Stomach (tissue), 9 donors: ENCODE results near the gene JAML. TPM values are rescaled to one million over a fixed set of nuclear protein-coding genes. Genes with fewer than 3 reads are reported as not detected.

Source experiments
- DNase-seq, 2 donors: peaks; one replicate each; pipeline versions ENCODE4 v3.0.0 to v3.0.0-alpha.2; 2013 to 2019
- H3K27ac ChIP-seq, 5 donors: fragments of 200-600 bp in 4 of 5; sonication (generic) in 4 of 5; one replicate each; pipeline ENCODE4 v1.5.1; 2013 to 2019; ENCODE audit warnings: mild to moderate bottlenecking in 1 of 5, moderate library complexity in 1 of 5
- H3K27me3 ChIP-seq, 3 donors: fragments of 200-600 bp; sonication (generic); one replicate each; pipeline ENCODE4 v1.5.1; 2017 to 2019; ENCODE audit warnings: mixed run types in 1 of 3
- H3K36me3 ChIP-seq, 4 donors: fragments of 200-600 bp; sonication (generic); 1 replicate in 3 of 4; 2 replicates in 1 of 4; pipeline ENCODE4 v1.5.1; 2016 to 2019
- H3K4me1 ChIP-seq, 4 donors: fragments of 200-600 bp; sonication (generic); one replicate each; pipeline ENCODE4 v1.5.1; 2016 to 2019
- H3K4me3 ChIP-seq, 4 donors: fragments of 200-600 bp; sonication (generic) in 3 of 4; one replicate each; pipeline ENCODE4 v1.5.1; 2016 to 2019; ENCODE audit warnings: mild to moderate bottlenecking in 1 of 4
- H3K9me3 ChIP-seq, 4 donors: fragments of 200-600 bp; sonication (generic); one replicate each; pipeline ENCODE4 v1.5.1; 2016 to 2019
- EP300 ChIP-seq: sonication (generic); formaldehyde crosslinking; IDR thresholded peaks from one replicate; pipeline ENCODE4 v1.6.1; 2017; ENCODE audit warnings: antibody characterized with exemption
- POLR2A ChIP-seq, 4 donors: fragments of 450-650 bp; IDR thresholded peaks; one replicate each; pipeline ENCODE4 v1.6.1; 2016; ENCODE audit warnings: antibody characterized with exemption in 4 of 4, control low read depth in 2 of 4, mild to moderate bottlenecking in 1 of 4, moderate library complexity in 1 of 4
- POLR2AphosphoS5 ChIP-seq, 3 donors: sonication (generic); formaldehyde crosslinking; IDR thresholded peaks; one replicate each; pipeline ENCODE4 v1.6.1; 2016; ENCODE audit warnings: antibody characterized with exemption in 3 of 3
- WGBS, 5 donors: extraction: QIAGEN DNeasy Blood & Tissue Kit in 3 of 5; methylation state at CpG; one replicate each; pipeline versions ENCODE4 v1.1.5 to v1.1.7; 2013 to 2018; 5-methylcytosine and 5-hydroxymethylcytosine counted together
- intact Hi-C: fragments of 100-400 bp; cut with DNase I; formaldehyde crosslinking; loops from one replicate; pipeline ENCODE4 v1.15.1; 2023; ENCODE audit warnings: low total_unique reads
- polyA plus RNA-seq, 3 donors: library from polyadenylated mRNA; stranded (reverse); fragments of 200-250 nt; gene quantifications; one replicate each; pipeline ENCODE4 v1.2.3, GENCODE V29; 2013
- total RNA-seq, 5 donors: library from RNA; depleted of rRNA; stranded (reverse); fragments of >200 nt; gene quantifications; one replicate each; pipeline versions ENCODE4 v1.1.0 to v1.2.3, GENCODE V29; 2014 to 2016
- TF ChIP-seq, protein P1 (sequence below), 7 experiments: fragments of 450-650 bp in 4 of 7; fragments of 200-600 bp in 3 of 7; sonication (generic) in 3 of 7; IDR thresholded peaks; one replicate each; pipeline ENCODE4 v1.5.1; 2016 to 2019; ENCODE audit warnings: antibody characterized with exemption in 7 of 7, control low read depth in 2 of 7, mild to moderate bottlenecking in 1 of 7
- donor health status: healthy with polysubstance abuse.
- donor health status: Bipolar disorder and iron deficiency.
- donor health status: healthy.

JAML gene
- total and polyA plus RNA-seq, 8 donors = 3.7 to 35.0 (median 12.8) TPM

GRCh38 chr11:118206391-118207031 lies 18.3 kb downstream of the JAML start:
- no peak overlapping the region for H3K4me3 ChIP-seq
- H3K9me3 ChIP-seq = no peaks in the 10 kb centered on the region
- WGBS, 5 donors = 21 to 38% (median 30%) methylated on average over 1 of the region's 1 CpG
- peak in 1 of 2 donors; percentile 50 for DNase-seq
- peaks cover 0 to 30% (median under 1%) of the 10 kb centered on the region in 4 donors for H3K4me1 ChIP-seq
- H3K36me3 ChIP-seq = peaks cover 0 to 3% (median 0%) of the 10 kb centered on the region in 4 donors
- TF ChIP-seq, protein P1, sequence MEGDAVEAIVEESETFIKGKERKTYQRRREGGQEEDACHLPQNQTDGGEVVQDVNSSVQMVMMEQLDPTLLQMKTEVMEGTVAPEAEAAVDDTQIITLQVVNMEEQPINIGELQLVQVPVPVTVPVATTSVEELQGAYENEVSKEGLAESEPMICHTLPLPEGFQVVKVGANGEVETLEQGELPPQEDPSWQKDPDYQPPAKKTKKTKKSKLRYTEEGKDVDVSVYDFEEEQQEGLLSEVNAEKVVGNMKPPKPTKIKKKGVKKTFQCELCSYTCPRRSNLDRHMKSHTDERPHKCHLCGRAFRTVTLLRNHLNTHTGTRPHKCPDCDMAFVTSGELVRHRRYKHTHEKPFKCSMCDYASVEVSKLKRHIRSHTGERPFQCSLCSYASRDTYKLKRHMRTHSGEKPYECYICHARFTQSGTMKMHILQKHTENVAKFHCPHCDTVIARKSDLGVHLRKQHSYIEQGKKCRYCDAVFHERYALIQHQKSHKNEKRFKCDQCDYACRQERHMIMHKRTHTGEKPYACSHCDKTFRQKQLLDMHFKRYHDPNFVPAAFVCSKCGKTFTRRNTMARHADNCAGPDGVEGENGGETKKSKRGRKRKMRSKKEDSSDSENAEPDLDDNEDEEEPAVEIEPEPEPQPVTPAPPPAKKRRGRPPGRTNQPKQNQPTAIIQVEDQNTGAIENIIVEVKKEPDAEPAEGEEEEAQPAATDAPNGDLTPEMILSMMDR (IDR thresholded peaks at IDR 0.05) = no peak
- TF ChIP-seq POLR2AphosphoS5 (IDR thresholded peaks at IDR 0.05) (no peak), POLR2A (IDR thresholded peaks at IDR 0.05) (no peak), EP300 (no peak)
- intact Hi-C loops = loop anchor here (10.0 kb wide), 1 partner anchor 158 kb away; no protein-coding TSS in a partner anchor
- H3K27me3 ChIP-seq = peaks cover 0 to 24% (median 0%) of the 10 kb centered on the region in 3 donors
- peak overlapping the region in 3 of 5 donors; percentile 48 to 59 (median 49) for H3K27ac ChIP-seq

- H3K27me3 ChIP-seq = peaks cover 0 to 24% (median 0%) of the 10 kb centered on the region in 3 donors
- peaks cover 0 to 3% (median 0%) of the 10 kb centered on the region in 4 donors for H3K36me3 ChIP-seq
- TF ChIP-seq, protein P1 (IDR thresholded peaks at IDR 0.05) = no peak
- TF ChIP-seq POLR2AphosphoS5 (IDR thresholded peaks at IDR 0.05) (no peak), EP300 (no peak), POLR2A (IDR thresholded peaks at IDR 0.05) (no peak)
- peak overlapping the region in 3 of 5 donors; percentile 48 to 59 (median 49) for H3K27ac ChIP-seq
- intact Hi-C loops = loop anchor here (10.0 kb wide), 1 partner anchor 159 kb away; no protein-coding TSS in a partner anchor
- WGBS, 5 donors = 90 to 95% (median 91%) methylated on average over 9 of the region's 9 CpGs
- DNase-seq = no peak
- H3K4me1 ChIP-seq = peaks cover 0 to 30% (median 0%) of the 10 kb centered on the region in 4 donors
- no peaks in the 10 kb centered on the region for H3K9me3 ChIP-seq
- H3K4me3 ChIP-seq = no peak overlapping the region
Measured at GRCh38 chr11:118205606-118206378, 19.0 kb downstream of the JAML start.

- peak overlapping the region in 1 of 5 donors; percentile 18 for H3K27ac ChIP-seq
- 65 to 75% (median 71%) methylated on average over 7 of the region's 7 CpGs for WGBS, 5 donors
- H3K9me3 ChIP-seq = no peaks in the 10 kb centered on the region
- peak; percentile 46 to 69 for DNase-seq
- TF ChIP-seq, protein P1 (IDR thresholded peaks at IDR 0.05) = no peak
- TF ChIP-seq POLR2A (IDR thresholded peaks at IDR 0.05) (no peak), EP300 (no peak), POLR2AphosphoS5 (IDR thresholded peaks at IDR 0.05) (peak in 2 of 3 donors; percentile 45 to 53)
- no peak overlapping the region for H3K4me3 ChIP-seq
- peaks cover 0 to 2% (median 0%) of the 10 kb centered on the region in 4 donors for H3K36me3 ChIP-seq
- intact Hi-C loops = loop anchor here (10.0 kb wide), 1 partner anchor 162 kb away; no protein-coding TSS in a partner anchor
- peaks cover 0 to 37% (median 7%) of the 10 kb centered on the region in 4 donors for H3K4me1 ChIP-seq
- H3K27me3 ChIP-seq = peaks cover 0 to 7% (median 0%) of the 10 kb centered on the region in 3 donors
Measured at GRCh38 chr11:118202599-118203422, 22.0 kb downstream of the JAML start.
